KMS-11 (cell line): Measurements from ENCODE around the gene KCNE3.

Experiments
- H2AFZ ChIP-seq: fragments of 200-600 bp; sonication (generic); 2 replicates; pipeline ENCODE4 v1.6.1; 2016; ENCODE audit warnings: antibody characterized with exemption, mixed run types, low read depth
- H3K27ac ChIP-seq: fragments of 200-600 bp; sonication (generic); 2 replicates; pipeline ENCODE4 v1.6.1; 2016; ENCODE audit warnings: mild to moderate bottlenecking, mixed run types
- H3K27me3 ChIP-seq: fragments of 200-600 bp; sonication (generic); 2 replicates; pipeline ENCODE4 v1.6.1; 2017; ENCODE audit warnings: mild to moderate bottlenecking, low read depth, mixed run types, moderate library complexity; ENCODE audit not compliant: insufficient read depth
- H3K36me3 ChIP-seq: fragments of 200-600 bp; sonication (generic); 2 replicates; pipeline ENCODE4 v1.6.1; 2017; ENCODE audit warnings: mild to moderate bottlenecking, mixed run types; ENCODE audit not compliant: insufficient read depth
- H3K4me1 ChIP-seq: fragments of 200-600 bp; sonication (generic); 2 replicates; pipeline ENCODE4 v1.6.1; 2016; ENCODE audit warnings: mild to moderate bottlenecking, low read depth, mixed run types; ENCODE audit not compliant: poor library complexity, severe bottlenecking
- H3K4me2 ChIP-seq: fragments of 200-600 bp; sonication (generic); 2 replicates; pipeline ENCODE4 v1.7.0; 2016; ENCODE audit warnings: mild to moderate bottlenecking, mixed run types
- H3K4me3 ChIP-seq: fragments of 200-600 bp; sonication (generic); IDR thresholded peaks from 2 replicates; pipeline ENCODE4 v1.6.1; 2017; ENCODE audit warnings: low read depth, low read length, mixed read lengths; ENCODE audit not compliant: insufficient read depth
- H3K79me2 ChIP-seq: fragments of 200-600 bp; sonication (generic); 2 replicates; pipeline ENCODE4 v1.6.1; 2016; ENCODE audit warnings: low read depth, mixed run types; ENCODE audit not compliant: insufficient read depth
- H3K9ac ChIP-seq: fragments of 200-600 bp; sonication (generic); 2 replicates; pipeline ENCODE4 v1.6.1; 2016; ENCODE audit warnings: mild to moderate bottlenecking, mixed run types
- H4K20me1 ChIP-seq: fragments of 200-600 bp; sonication (generic); 2 replicates; pipeline ENCODE4 v1.6.1; 2016; ENCODE audit warnings: mild to moderate bottlenecking, mixed run types; ENCODE audit not compliant: insufficient read depth
- TF ChIP-seq, protein P1 (sequence below): fragments of 200-600 bp; sonication (generic); conservative IDR thresholded peaks from 2 replicates; pipeline ENCODE4 v1.6.1; 2017; ENCODE audit warnings: low read depth, mild to moderate bottlenecking, antibody characterized with exemption, low read length, moderate library complexity, mixed read lengths

The KCNE3 gene

GRCh38 chr11:74485868-74486267 lies 18.5 kb upstream of the KCNE3 start:
- Histone ChIP-seq H2AFZ (no peak overlapping the region), H3K79me2 (no peaks in the 10 kb centered on the region), H3K27ac (no peak overlapping the region), H3K4me1 (no peaks in the 10 kb centered on the region), H3K4me2 (no peak overlapping the region), H3K36me3 (no peaks in the 10 kb centered on the region), H3K27me3 (no peaks in the 10 kb centered on the region), H3K4me3 (no peak overlapping the region), H3K9ac (no peak overlapping the region), H4K20me1 (no peaks in the 10 kb centered on the region)
- TF ChIP-seq, protein P1, sequence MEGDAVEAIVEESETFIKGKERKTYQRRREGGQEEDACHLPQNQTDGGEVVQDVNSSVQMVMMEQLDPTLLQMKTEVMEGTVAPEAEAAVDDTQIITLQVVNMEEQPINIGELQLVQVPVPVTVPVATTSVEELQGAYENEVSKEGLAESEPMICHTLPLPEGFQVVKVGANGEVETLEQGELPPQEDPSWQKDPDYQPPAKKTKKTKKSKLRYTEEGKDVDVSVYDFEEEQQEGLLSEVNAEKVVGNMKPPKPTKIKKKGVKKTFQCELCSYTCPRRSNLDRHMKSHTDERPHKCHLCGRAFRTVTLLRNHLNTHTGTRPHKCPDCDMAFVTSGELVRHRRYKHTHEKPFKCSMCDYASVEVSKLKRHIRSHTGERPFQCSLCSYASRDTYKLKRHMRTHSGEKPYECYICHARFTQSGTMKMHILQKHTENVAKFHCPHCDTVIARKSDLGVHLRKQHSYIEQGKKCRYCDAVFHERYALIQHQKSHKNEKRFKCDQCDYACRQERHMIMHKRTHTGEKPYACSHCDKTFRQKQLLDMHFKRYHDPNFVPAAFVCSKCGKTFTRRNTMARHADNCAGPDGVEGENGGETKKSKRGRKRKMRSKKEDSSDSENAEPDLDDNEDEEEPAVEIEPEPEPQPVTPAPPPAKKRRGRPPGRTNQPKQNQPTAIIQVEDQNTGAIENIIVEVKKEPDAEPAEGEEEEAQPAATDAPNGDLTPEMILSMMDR, result no peak

DNA sequence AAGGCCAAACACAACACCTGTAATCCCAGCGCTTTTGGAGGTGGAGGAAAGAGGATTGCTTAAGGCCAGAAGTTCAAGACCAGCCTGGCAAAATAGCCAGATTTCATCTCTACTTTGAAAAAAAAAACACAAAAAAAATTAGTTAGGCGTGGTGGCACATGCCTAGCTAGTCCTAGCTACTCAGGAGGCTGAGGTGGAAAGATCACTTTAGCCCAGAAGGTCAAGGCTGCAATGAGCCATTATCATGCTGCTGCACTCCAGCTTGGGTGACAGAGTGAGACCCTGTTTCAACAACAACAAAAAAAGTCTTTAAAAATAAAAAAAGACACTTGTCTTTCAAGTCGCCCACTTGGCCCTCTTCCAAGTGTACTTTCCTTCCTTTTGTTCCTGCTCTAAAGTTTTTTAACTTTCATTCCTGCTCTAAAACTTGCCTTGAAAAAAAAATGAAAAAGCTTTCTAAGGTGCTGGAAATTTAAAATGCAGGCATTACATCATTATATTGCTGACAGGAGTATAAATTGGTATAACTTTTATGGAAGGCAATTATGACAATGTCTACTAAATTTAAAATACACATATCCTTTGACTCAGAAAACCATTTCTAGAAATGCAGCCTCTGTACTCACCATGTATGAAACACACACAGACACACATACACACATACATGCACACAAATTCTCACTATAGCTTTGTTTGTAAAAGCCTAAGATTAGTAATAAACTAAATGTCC lies 13.5 kb upstream of the KCNE3 start:
- Histone ChIP-seq H3K9ac (no peak overlapping the region), H3K4me3 (no peak overlapping the region), H3K27me3 (no peaks in the 10 kb centered on the region), H3K4me1 (no peaks in the 10 kb centered on the region), H2AFZ (no peak overlapping the region), H3K27ac (no peak overlapping the region), H3K4me2 (no peak overlapping the region), H4K20me1 (no peaks in the 10 kb centered on the region), H3K79me2 (no peaks in the 10 kb centered on the region), H3K36me3 (no peaks in the 10 kb centered on the region)
- TF ChIP-seq, protein P1, result no peak

- H2AFZ ChIP-seq, result no peak overlapping the region
- H3K4me2 ChIP-seq, result no peak overlapping the region
- no peaks in the 10 kb centered on the region for H4K20me1 ChIP-seq
- TF ChIP-seq, protein P1, result no peak
- H3K4me1 ChIP-seq, result no peaks in the 10 kb centered on the region
- H3K27me3 ChIP-seq, result no peaks in the 10 kb centered on the region
- H3K4me3 ChIP-seq, result no peak overlapping the region
- H3K36me3 ChIP-seq, result no peaks in the 10 kb centered on the region
- no peaks in the 10 kb centered on the region for H3K79me2 ChIP-seq
- no peak overlapping the region for H3K9ac ChIP-seq
- no peak overlapping the region for H3K27ac ChIP-seq
These were observed 12.4 kb upstream of the KCNE3 start for GRCh38 chr11:74479732-74480123.

DNA sequence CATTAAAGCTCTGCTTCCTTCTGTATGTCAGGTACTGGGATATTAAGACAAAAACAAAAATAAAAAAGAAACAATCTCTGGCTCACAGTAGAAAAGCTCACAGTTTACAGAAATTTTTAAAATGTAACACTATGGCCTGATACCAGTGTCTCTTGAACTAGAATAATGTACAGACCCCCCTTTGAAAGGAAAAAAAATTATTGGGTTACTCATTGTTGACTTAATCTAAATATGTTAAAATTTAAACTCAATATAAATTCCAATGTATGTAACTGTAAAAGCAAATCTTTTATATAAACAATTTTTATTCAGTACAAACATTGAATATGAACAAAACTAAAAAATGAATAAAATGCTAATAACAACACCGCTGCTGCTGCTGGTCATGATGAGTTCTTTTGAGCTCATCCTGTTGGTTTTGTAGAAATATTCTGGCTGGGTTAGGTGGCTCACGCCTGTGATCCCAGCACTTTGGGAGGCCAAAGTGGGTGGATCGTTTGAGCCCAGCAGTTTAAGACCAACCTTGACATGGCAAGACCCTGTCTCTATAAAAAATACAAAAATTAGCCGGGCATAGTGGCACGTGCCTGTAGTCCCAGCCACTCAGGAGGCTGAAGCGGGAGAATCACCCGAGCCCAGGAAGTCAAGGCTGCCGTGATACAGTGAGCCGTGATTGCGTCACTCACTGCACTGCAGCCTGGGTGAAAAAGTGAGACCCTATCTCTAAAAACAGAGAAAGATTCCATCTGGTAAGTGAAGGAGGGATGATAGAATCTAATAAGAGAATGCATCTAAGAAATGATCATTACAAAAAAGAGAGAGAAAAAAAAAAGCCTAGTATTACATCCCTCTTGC lies 11.8 kb upstream of the KCNE3 start:
- no peak overlapping the region for H3K9ac ChIP-seq
- no peaks in the 10 kb centered on the region for H3K4me1 ChIP-seq
- no peak overlapping the region for H3K4me2 ChIP-seq
- no peaks in the 10 kb centered on the region for H3K79me2 ChIP-seq
- H3K36me3 ChIP-seq, result no peaks in the 10 kb centered on the region
- H3K27me3 ChIP-seq, result no peaks in the 10 kb centered on the region
- H2AFZ ChIP-seq, result no peak overlapping the region
- no peaks in the 10 kb centered on the region for H4K20me1 ChIP-seq
- TF ChIP-seq, protein P1, result no peak
- H3K27ac ChIP-seq, result no peak overlapping the region
- H3K4me3 ChIP-seq, result no peak overlapping the region
